ENCODE measurements around the gene E2F1. TPM values are rescaled to one million over a fixed set of nuclear protein-coding genes. Genes with fewer than 3 reads are reported as not detected.

The E2F1 gene
- total RNA-seq, 1 experiment from 2014 or later = 44.1 TPM

DNA sequence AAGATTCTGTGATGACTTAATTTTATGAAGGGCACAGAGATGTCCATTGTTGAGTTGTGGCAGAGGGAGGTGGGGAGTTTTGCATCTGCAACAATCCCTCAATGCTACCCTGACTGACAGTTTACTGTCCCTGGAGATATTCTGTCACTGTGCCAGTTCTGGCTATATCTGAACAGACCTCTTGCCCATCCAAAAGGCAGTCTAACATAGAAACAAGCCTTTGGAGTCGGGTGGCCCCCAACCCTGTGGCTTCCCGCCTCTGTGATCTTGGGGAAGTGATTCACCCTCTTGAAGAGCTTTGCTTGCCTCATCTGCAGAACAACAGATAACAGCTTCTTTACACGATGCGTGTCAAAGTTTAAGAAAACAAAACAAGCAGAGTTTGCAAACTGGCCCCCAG is 3.8 kb upstream of the E2F1 start:
- no peak for DNase-seq (ENCODE audit: low spot score)
- in situ Hi-C loops (cut with HindIII; ENCODE audit: low sequenced_read_pairs) = no loop called here

DNA sequence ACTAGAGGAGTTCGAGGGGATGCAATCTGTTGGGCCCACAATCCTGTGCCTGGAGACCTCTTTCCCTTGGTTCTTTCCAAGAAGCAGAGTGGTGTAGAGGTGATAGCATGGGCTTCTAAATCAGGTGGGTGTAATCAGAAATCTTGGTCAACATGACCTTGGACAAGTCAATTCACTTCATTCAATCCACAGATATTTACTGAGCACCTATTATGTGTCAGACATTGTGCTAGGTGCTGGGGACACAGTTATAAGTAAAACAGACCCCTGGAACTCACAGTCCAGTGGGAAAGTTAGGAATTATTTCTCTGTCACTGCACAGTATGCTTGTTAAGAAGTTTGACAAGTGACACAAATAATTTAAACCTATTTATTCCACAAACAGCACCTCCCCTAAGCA is 3.3 kb upstream of the E2F1 start:
- in situ Hi-C loops (cut with HindIII; ENCODE audit: low sequenced_read_pairs) = no loop called here
- DNase-seq (ENCODE audit: low spot score) = no peak

- in situ Hi-C loops (cut with HindIII; ENCODE audit: low sequenced_read_pairs) = no loop called here
- DNase-seq (ENCODE audit: low spot score) = no peak
Measured at GRCh38 chr20:33688938-33689424, 2.8 kb upstream of the E2F1 start.

- no peak for DNase-seq (ENCODE audit: low spot score)
- in situ Hi-C loops (cut with HindIII; ENCODE audit: low sequenced_read_pairs) = no loop called here
Measured at GRCh38 chr20:33687993-33688937, 2.1 kb upstream of the E2F1 start.

GRCh38 chr20:33687370-33687915 is 1.3 kb upstream of the E2F1 start:
- in situ Hi-C loops (cut with HindIII; ENCODE audit: low sequenced_read_pairs) = no loop called here
- DNase-seq (ENCODE audit: low spot score) = no peak

GRCh38 chr20:33686984-33687366 is 790 bp upstream of the E2F1 start:
- in situ Hi-C loops (cut with HindIII; ENCODE audit: low sequenced_read_pairs) = no loop called here
- no peak for DNase-seq (ENCODE audit: low spot score)

DNA sequence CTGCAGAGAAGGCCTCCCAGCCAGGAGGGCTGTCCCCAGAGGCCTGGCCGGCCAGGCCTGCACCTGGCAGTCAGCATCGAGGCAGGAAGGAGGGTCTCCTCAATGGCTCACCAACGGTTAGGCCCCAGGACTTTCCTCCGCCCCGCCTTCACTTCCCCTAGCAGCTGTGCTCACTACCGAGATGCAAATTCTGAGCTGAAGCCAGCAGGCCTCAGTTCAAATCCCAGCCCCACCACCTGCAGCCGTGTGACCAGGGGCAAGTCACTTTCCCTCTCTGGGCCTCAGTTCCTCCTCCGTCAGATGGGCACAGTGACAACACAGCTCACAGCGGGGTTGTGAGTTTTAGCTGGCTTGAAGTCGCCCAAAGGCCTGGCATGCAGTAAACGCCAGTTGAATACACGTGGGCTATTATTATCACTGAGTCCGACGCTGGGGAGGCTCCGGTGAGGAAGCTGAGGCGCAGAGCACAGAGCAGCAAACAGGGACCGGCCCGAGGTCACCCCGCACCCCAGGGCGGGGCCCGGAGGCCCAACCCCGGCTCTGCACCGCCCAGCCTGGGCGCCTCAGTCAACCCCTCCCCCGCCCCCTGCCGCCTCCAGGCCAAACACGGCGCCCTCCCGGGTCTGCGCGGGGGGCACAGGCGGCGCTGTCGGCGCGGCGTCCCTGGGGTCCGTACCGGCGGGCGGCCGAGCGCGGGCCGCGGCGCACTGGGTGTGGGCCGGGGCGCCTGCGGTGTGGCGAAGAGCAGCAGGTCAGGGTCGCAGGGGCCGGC is 671 bp downstream of the E2F1 start:
- in situ Hi-C loops (cut with HindIII; ENCODE audit: low sequenced_read_pairs) = no loop called here
- DNase-seq (ENCODE audit: low spot score) = no peak

DNA sequence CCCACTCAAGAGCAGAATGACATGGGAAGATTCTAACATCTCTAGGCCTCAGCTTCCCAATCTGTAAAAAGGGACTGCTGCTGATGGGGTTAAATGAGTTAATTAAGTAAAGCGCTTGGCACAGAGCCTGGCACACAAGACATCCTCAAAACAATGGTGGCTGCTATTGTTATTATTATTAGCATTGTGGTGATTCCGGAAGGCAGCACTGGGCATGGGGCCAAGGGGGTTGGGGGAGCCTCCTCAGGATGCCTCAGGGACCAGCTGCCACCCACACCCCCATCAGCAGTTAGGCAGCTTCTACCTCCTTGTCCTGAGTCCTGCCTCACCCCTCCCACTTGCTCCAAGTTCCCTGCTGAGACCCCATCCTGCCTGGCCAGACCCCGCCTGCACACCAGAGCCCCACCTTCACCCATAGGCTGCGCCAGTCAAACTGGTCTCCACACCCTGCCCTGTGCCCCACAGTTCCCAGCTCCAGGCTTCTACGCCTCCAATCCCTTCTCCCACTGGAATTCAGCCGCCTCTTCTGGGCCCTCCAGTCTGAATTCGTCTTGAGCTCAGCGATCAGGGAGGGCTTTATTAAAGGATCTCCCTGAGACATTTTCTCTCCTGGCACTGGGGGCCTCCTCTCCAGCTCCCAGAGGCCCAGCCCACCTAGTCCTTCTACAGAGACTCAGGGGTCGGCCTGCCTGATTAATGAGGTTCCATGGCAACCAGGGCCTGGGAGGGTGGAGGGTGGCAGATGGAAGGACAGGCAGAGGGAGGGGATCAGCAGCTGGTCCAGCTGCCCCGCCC is 1.5 kb downstream of the E2F1 start:
- no peak for DNase-seq (ENCODE audit: low spot score)
- in situ Hi-C loops (cut with HindIII; ENCODE audit: low sequenced_read_pairs) = no loop called here

DNA sequence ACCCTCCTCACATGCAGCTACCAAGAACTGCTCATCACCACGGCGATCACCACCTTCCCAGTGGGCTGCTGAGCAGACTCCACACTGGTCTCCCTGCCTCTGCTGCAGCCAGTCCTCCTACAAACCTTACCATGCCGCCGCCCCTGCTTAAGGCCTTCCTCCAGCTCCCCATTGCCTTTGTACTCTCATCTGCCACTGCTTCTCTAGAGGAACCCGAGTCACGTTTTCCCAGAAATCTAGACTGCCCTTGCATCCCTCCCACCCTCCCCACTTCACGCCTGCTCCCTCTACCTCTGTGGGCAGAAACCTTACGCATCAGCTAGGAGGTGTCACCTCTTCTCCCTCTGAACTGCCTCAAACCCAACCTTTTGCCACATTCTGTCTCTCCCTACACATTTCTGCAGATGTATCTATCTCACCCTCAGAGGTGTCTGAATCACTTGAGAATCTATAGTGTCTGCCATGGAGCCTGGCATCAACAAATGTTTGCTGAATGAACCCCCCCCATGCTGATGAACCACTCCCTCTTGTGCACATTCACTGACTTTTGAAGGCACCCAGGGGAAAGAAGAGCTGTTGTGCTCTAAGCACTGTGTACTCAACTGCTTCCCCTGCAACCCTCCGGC is 4.3 kb downstream of the E2F1 start:
- no peak for DNase-seq (ENCODE audit: low spot score)
- in situ Hi-C loops (cut with HindIII; ENCODE audit: low sequenced_read_pairs) = no loop called here

DNA sequence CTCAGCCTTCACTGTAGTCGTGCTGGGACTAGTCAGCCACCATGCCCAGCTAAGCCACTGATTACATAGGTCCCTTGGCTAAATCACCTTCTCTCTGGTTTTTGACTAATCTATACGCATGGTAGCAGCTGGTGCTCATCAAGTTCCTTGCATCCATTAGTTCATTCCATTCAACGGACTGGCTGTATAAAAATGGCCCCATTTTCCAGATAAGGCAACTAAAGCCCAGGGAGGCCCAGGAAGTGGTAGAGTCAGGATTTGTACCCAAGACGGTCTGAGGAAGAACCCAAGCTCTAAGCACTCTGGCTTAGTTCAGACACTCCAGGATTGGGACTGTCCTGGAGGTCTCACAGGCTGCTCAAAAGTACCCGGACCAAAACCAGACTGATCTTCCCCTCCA is 4.9 kb downstream of the E2F1 start:
- no peak for DNase-seq (ENCODE audit: low spot score)
- in situ Hi-C loops (cut with HindIII; ENCODE audit: low sequenced_read_pairs) = no loop called here

DNA sequence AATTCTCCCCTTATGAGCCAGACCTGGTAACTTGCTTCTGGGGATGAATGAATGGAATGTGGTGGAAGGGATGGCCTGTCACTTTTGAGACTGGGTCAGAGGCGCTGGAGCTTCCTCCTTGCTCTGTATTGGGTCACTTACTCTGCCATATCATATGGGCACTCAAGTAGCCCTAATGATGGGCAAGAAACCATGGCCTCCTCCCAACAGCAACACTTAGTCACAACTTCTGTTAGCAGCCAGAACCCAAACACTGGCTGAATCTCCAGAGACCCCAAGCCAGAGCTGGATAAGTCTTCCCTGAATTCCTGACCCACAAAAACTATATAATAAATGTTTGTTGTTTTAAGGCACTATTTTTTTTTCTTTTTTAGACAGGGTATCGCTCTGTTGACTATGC is 5.5 kb downstream of the E2F1 start:
- in situ Hi-C loops (cut with HindIII; ENCODE audit: low sequenced_read_pairs) = no loop called here
- DNase-seq (ENCODE audit: low spot score) = no peak

DNA sequence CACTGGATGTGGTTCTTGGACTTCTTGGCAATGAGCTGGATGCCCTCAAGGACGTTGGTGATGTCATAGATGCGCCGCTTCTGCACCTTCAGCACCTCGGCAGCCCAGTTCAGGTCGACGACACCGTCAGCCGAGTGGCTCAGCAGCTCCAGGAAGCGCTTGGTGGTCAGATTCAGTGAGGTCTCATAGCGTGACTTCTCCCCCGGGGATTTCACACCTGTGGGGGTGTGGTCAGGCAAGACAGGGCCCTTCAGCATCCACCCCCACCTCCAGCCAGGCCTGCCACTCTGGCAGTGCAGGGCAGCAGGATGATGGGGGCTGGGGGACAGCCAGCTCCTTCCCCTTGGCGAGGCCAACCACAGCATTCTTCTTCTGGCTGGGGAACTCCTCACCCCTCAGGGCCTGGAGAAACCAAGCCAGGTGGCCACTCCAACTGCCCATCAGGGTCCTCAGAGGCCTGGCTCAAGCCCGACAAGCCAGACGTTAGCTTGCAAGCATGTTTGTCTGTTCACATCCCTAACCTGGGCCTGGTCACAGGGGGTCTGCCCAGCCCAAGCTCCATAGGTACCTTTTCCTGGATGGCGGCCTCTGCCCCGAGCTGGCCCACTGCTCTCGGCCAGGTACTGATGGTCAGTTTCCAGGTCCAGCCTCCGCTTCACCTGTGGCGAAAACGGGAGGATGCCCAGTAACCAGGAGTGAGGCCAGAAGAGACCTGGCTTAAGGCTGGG is 6.3 kb downstream of the E2F1 start:
- DNase-seq (ENCODE audit: low spot score) = no peak
- in situ Hi-C loops (cut with HindIII; ENCODE audit: low sequenced_read_pairs) = no loop called here

DNA sequence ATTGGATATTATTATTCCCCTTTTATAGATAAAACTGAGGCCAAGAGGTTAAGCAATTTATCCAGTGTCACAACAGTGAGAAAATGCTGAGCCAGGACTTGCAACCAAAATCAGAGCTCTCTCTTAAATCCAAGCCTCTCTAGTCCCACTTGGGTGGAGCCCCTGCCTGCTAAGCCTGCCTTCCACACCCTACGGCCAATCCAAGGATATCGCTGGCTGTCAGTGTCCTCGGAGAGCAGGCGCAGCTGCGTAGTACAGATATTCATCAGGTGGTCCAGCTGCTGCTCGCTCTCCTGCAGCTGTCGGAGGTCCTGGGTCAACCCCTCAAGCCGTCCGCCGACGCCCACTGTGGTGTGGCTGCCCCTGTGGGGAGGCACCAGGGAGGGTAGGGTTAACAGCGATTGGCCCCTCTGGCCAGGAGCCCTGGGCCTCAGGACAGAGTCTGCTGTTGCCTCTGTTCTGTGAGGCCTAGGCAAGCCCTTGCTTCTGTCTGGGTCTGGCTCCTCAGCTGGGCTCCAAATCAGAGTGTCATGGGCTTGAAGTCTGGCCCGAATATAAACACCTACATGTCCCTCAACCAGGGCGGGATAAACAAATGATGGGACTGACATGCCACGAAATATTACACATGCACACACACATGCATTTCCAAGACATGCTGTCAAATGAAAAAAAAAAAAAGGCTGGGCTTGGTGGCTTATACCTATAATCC is 8.0 kb downstream of the E2F1 start:
- in situ Hi-C loops (cut with HindIII; ENCODE audit: low sequenced_read_pairs) = no loop called here
- no peak for DNase-seq (ENCODE audit: low spot score)

GRCh38 chr20:33676652-33677645 is 9.2 kb downstream of the E2F1 start:
- DNase-seq (ENCODE audit: low spot score) = no peak

GRCh38 chr20:33676121-33676520 is 10.1 kb downstream of the E2F1 start:
- in situ Hi-C loops (cut with HindIII; ENCODE audit: low sequenced_read_pairs) = no loop called here
- no peak for DNase-seq (ENCODE audit: low spot score)

More at GRCh38 chr20:33676652-33677645, 9.2 kb downstream of the E2F1 start:
- in situ Hi-C loops (cut with HindIII; ENCODE audit: low sequenced_read_pairs) = no loop called here

GRCh38 chr20:33675136-33675959 is 10.8 kb downstream of the E2F1 start:
- no peak for DNase-seq (ENCODE audit: low spot score)
- in situ Hi-C loops (cut with HindIII; ENCODE audit: low sequenced_read_pairs) = no loop called here
